Caki2 (cell line): ENCODE results near the gene PRPF18. TPM values are rescaled to one million over a fixed set of nuclear protein-coding genes. Genes with fewer than 3 reads are reported as not detected.

Experiments used
- DNase-seq: peaks from one replicate; pipeline ENCODE4 v3.0.0-alpha.2; 2015; ENCODE audit warnings: low read depth
- in situ Hi-C: cut with HindIII; loops from 2 replicates; pipeline ENCODE4 v1.10.0; 2016; ENCODE audit warnings: low sequenced_read_pairs, low pct_unique_long_range_greater_than_20kb, mixed read lengths
- total RNA-seq: library from RNA; depleted of rRNA; stranded (reverse); fragments of >200 nt; shearing (Covaris generic); gene quantifications from 2 replicates; pipeline ENCODE4 v1.2.3, GENCODE V29; 2014; ENCODE audit warnings: low replicate concordance

PRPF18 gene
- total RNA-seq, 1 experiment from 2014 or later: 29.9 TPM

- in situ Hi-C loops: no loop called here
- DNase-seq: no peak
Measured at GRCh38 chr10:13593535-13593934, 6.8 kb downstream of the PRPF18 start.

GRCh38 chr10:13594641-13595040 lies 7.9 kb downstream of the PRPF18 start:
- in situ Hi-C loops: no loop called here
- DNase-seq: no peak

- no peak for DNase-seq
- in situ Hi-C loops: no loop called here
Measured at GRCh38 chr10:13597909-13598308, 11.1 kb downstream of the PRPF18 start.

- DNase-seq: no peak
- in situ Hi-C loops: no loop called here
Measured at GRCh38 chr10:13604357-13605040, 17.7 kb downstream of the PRPF18 start.

GRCh38 chr10:13608246-13608853 lies 21.6 kb downstream of the PRPF18 start:
- in situ Hi-C loops: no loop called here
- no peak for DNase-seq

GRCh38 chr10:13612654-13613373 lies 26.0 kb downstream of the PRPF18 start:
- DNase-seq: no peak
- in situ Hi-C loops: no loop called here

GRCh38 chr10:13613519-13613918 lies 26.8 kb downstream of the PRPF18 start:
- in situ Hi-C loops: no loop called here
- peak; percentile 37 for DNase-seq

GRCh38 chr10:13614530-13615332 lies 28.0 kb downstream of the PRPF18 start:
- in situ Hi-C loops: no loop called here
- DNase-seq: peak; percentile 87

GRCh38 chr10:13615650-13616300 lies 29.0 kb downstream of the PRPF18 start:
- in situ Hi-C loops: no loop called here
- no peak for DNase-seq

GRCh38 chr10:13617116-13617515 lies 30.4 kb downstream of the PRPF18 start:
- in situ Hi-C loops: no loop called here
- no peak for DNase-seq

- in situ Hi-C loops: no loop called here
- DNase-seq: no peak
Measured at GRCh38 chr10:13621931-13622330, 35.2 kb downstream of the PRPF18 start.

- in situ Hi-C loops: no loop called here
- DNase-seq: no peak
Measured at GRCh38 chr10:13624630-13625029, 37.9 kb downstream of the PRPF18 start.

GRCh38 chr10:13627459-13628310 lies 40.9 kb downstream of the PRPF18 start:
- in situ Hi-C loops: no loop called here
- DNase-seq: no peak

GRCh38 chr10:13628661-13629060 lies 41.9 kb downstream of the PRPF18 start:
- in situ Hi-C loops: no loop called here
- DNase-seq: no peak

- in situ Hi-C loops: no loop called here
- no peak for DNase-seq
Measured at GRCh38 chr10:13629116-13629515, 42.4 kb downstream of the PRPF18 start.

- no peak for DNase-seq
- in situ Hi-C loops: no loop called here
Measured at GRCh38 chr10:13630231-13630630, 43.5 kb downstream of the PRPF18 start.

GRCh38 chr10:13631594-13631993 lies 44.8 kb downstream of the PRPF18 start:
- in situ Hi-C loops: no loop called here
- no peak for DNase-seq
